Measurements from ENCODE around the gene ALOX12B. TPM values are rescaled to one million over a fixed set of nuclear protein-coding genes. Genes with fewer than 3 reads are reported as not detected.

ALOX12B gene
- total and polyA plus RNA-seq, 2 of the 13 experiments (the other 11 are each of a cell fraction or from before 2014, with no cell fraction given) = 0.13 TPM; not detected in 1

DNA sequence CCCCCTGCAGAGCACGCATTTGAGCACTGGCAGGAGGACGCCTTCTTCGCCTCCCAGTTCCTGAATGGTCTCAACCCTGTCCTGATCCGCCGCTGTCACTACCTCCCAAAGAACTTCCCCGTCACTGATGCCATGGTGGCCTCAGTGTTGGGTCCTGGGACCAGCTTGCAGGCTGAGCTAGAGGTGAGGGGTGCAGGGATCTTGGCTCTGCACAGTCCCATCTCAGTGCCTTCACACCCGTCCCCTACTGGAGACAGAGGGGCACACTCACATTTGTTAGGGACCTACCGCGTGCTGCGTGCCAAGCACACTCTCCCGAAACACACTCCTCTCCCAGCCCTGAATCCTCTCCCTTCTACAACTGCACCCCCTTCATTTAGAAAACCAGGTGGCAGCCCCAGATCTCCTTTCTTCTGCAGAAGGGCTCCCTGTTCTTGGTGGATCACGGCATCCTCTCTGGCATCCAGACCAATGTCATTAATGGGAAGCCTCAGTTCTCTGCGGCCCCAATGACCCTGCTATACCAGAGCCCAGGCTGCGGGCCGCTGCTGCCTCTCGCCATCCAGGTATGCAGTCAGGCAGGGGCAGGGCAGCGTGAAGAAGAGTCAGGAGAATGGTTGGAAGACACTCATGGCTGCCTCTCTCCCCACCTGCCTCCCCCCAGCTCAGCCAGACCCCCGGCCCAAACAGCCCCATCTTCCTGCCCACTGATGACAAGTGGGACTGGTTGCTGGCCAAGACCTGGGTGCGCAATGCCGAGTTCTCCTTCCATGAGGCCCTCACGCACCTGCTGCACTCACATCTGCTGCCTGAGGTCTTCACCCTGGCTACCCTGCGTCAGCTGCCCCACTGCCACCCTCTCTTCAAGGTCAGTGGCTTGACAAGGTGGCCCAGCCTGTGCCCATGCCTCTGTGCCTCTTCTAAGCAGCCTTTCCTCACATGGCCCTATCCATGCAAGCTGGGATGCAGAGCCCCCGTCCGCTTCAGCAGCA, 42.4 kb downstream of the ALOX12B start:
- Histone ChIP-seq H3K4me2 (ENCODE audit: low read depth, low read length) (no peak overlapping the region), H2AFZ (ENCODE audit: low read length) (no peak overlapping the region), H3K9ac (ENCODE audit: insufficient read depth, low read depth, low read length) (no peak overlapping the region), H3K9me3 (ENCODE audit: low read length) (no peaks in the 10 kb centered on the region), H3K79me2 (ENCODE audit: insufficient read depth, low read length) (no peaks in the 10 kb centered on the region), H3K4me3 (replicated peaks in 1 of 3; ENCODE audit: insufficient read depth in 1 of 3, low read depth in 2 of 3, low read length in 3 of 3) (no peak overlapping the region), H3K27me3 (ENCODE audit: control insufficient read depth in 1 of 2, insufficient read depth in 2 of 2, low read length in 2 of 2) (peaks cover 12 to 81% of the 10 kb centered on the region in 2 experiments; a peak in 3 of 5 replicates), H4K20me1 (ENCODE audit: insufficient read depth, low read length) (no peaks in the 10 kb centered on the region), H3K4me1 (ENCODE audit: insufficient read depth, low read length) (peaks cover 16% of the 10 kb centered on the region; the same call in 1 of the 2 replicates), H3K36me3 (replicated peaks in 1 of 2; ENCODE audit: control insufficient read depth in 1 of 2, insufficient read depth in 2 of 2, low read length in 2 of 2) (no peaks in the 10 kb centered on the region), H3K27ac (ENCODE audit: extremely low read length, insufficient read depth, low read length) (no peak overlapping the region)
- BruUV-seq (replicated peaks) = no TSS peak
- intact Hi-C loops (cut with micrococcal nuclease; ENCODE audit: unreplicated experiment) (loop anchor here (5.0 kb wide), 2 partner anchors 133 to 203 kb away; no protein-coding TSS in a partner anchor), in situ Hi-C loops (cut with HindIII; ENCODE audit: extremely low pct_ligation_motif_present, low pct_unique_long_range_greater_than_20kb) (loop anchor here (5.0 kb wide), 1 partner anchor 133 kb away; no protein-coding TSS in a partner anchor)
- ATAC-seq = no peak
- DNase-seq (ENCODE audit: low spot score) = no peak
- FAIRE-seq = no peak
- 54% methylated on average over 20 of the region's 24 CpGs for WGBS (ENCODE audit: low lambda C conversion rate)
- ChIA-PET CTCF (ENCODE audit: low intra/inter-chr PET ratio, low total read pairs) (no interaction called here), POLR2A (no interaction called here)
- no peak for TF ChIP-seq MZF1 (CRISPR knock-in tag; IDR thresholded peaks at IDR 0.05; ENCODE audit: borderline replicate concordance)
- TF ChIP-seq ATF6 (CRISPR knock-in tag; conservative IDR thresholded peaks at IDR 0.05) = no peak
- TF ChIP-seq ZSCAN29 (CRISPR knock-in tag; conservative IDR thresholded peaks at IDR 0.05) = no peak
- TF ChIP-seq NAIF1 (CRISPR knock-in tag; IDR thresholded peaks at IDR 0.05; ENCODE audit: borderline replicate concordance) = no peak
- no peak for TF ChIP-seq ZNF33A (CRISPR knock-in tag; IDR thresholded peaks at IDR 0.05; ENCODE audit: borderline replicate concordance)
- no peak for TF ChIP-seq THAP8 (CRISPR knock-in tag; IDR thresholded peaks at IDR 0.05; ENCODE audit: borderline replicate concordance)
- TF ChIP-seq ZNF333 (CRISPR knock-in tag; IDR thresholded peaks at IDR 0.05; ENCODE audit: borderline replicate concordance) = no peak
- no peak for TF ChIP-seq ZNF121 (CRISPR knock-in tag; IDR thresholded peaks at IDR 0.05)
- TF ChIP-seq, protein P1, sequence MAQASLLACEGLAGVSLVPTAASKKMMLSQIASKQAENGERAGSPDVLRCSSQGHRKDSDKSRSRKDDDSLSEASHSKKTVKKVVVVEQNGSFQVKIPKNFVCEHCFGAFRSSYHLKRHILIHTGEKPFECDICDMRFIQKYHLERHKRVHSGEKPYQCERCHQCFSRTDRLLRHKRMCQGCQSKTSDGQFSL (CRISPR knock-in tag; IDR thresholded peaks at IDR 0.05) = no peak
- TF ChIP-seq ZSCAN20 (CRISPR knock-in tag; IDR thresholded peaks at IDR 0.05; ENCODE audit: borderline replicate concordance) = no peak
- TF ChIP-seq MAFF (IDR thresholded peaks at IDR 0.05; ENCODE audit: low read depth, low read length) = no peak
- TF ChIP-seq, protein P2, sequence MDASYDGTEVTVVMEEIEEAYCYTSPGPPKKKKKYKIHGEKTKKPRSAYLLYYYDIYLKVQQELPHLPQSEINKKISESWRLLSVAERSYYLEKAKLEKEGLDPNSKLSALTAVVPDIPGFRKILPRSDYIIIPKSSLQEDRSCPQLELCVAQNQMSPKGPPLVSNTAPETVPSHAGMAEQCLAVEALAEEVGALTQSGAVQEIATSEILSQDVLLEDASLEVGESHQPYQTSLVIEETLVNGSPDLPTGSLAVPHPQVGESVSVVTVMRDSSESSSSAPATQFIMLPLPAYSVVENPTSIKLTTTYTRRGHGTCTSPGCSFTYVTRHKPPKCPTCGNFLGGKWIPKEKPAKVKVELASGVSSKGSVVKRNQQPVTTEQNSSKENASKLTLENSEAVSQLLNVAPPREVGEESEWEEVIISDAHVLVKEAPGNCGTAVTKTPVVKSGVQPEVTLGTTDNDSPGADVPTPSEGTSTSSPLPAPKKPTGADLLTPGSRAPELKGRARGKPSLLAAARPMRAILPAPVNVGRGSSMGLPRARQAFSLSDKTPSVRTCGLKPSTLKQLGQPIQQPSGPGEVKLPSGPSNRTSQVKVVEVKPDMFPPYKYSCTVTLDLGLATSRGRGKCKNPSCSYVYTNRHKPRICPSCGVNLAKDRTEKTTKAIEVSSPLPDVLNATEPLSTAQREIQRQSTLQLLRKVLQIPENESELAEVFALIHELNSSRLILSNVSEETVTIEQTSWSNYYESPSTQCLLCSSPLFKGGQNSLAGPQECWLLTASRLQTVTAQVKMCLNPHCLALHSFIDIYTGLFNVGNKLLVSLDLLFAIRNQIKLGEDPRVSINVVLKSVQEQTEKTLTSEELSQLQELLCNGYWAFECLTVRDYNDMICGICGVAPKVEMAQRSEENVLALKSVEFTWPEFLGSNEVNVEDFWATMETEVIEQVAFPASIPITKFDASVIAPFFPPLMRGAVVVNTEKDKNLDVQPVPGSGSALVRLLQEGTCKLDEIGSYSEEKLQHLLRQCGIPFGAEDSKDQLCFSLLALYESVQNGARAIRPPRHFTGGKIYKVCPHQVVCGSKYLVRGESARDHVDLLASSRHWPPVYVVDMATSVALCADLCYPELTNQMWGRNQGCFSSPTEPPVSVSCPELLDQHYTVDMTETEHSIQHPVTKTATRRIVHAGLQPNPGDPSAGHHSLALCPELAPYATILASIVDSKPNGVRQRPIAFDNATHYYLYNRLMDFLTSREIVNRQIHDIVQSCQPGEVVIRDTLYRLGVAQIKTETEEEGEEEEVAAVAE (CRISPR knock-in tag; IDR thresholded peaks at IDR 0.05; ENCODE audit: borderline replicate concordance) = no peak
- TF ChIP-seq, protein P3, sequence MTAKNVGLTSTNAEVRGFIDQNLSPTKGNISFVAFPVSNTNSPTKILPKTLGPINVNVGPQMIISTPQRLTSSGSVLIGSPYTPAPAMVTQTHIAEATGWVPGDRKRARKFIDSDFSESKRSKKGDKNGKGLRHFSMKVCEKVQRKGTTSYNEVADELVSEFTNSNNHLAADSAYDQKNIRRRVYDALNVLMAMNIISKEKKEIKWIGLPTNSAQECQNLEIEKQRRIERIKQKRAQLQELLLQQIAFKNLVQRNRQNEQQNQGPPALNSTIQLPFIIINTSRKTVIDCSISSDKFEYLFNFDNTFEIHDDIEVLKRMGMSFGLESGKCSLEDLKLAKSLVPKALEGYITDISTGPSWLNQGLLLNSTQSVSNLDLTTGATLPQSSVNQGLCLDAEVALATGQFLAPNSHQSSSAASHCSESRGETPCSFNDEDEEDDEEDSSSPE (CRISPR knock-in tag; IDR thresholded peaks at IDR 0.05) = no peak
- TF ChIP-seq GATAD2A (CRISPR knock-in tag; IDR thresholded peaks at IDR 0.05) = no peak

Data from HepG2 (cell line).